Glutamatergic neuron (in vitro differentiated cells): ENCODE data around the gene F5. TPM values are rescaled to one million over a fixed set of nuclear protein-coding genes. Genes with fewer than 3 reads are reported as not detected.
"Not testable (repeated sequence)": the region's sequence is repeated elsewhere in the genome, so short reads cannot be mapped to it uniquely, and the experiment has no call there.

Experiments used
- DNase-seq: peaks from one replicate; pipeline ENCODE4 v3.0.0; 2022
- H3K27ac Mint-ChIP-seq: one replicate; pipeline ENCODE4 v1.8.0; 2020; ENCODE audit warnings: mild to moderate bottlenecking, mixed read lengths, inconsistent platforms; ENCODE audit not compliant: unreplicated experiment
- H3K27me3 Mint-ChIP-seq: one replicate; pipeline ENCODE4 v1.8.0; 2020; ENCODE audit warnings: mild to moderate bottlenecking, moderate library complexity, mixed read lengths, inconsistent platforms; ENCODE audit not compliant: unreplicated experiment
- H3K36me3 Mint-ChIP-seq: one replicate; pipeline ENCODE4 v1.8.0; 2020; ENCODE audit warnings: mild to moderate bottlenecking, mixed read lengths, inconsistent platforms; ENCODE audit not compliant: unreplicated experiment
- H3K4me1 Mint-ChIP-seq: one replicate; pipeline ENCODE4 v1.8.0; 2020; ENCODE audit warnings: mild to moderate bottlenecking, low read depth, mixed read lengths, inconsistent platforms; ENCODE audit not compliant: unreplicated experiment
- H3K4me3 Mint-ChIP-seq: one replicate; pipeline ENCODE4 v1.8.0; 2020; ENCODE audit warnings: mild to moderate bottlenecking, mixed read lengths, inconsistent platforms; ENCODE audit not compliant: unreplicated experiment
- H3K9me3 Mint-ChIP-seq: one replicate; pipeline ENCODE4 v1.8.0; 2020; ENCODE audit warnings: mild to moderate bottlenecking, moderate library complexity, mixed read lengths, inconsistent platforms; ENCODE audit not compliant: unreplicated experiment
- CTCF ChIP-seq: fragments of 200-600 bp; sonication (generic); IDR thresholded peaks from one replicate; pipeline ENCODE4 v1.5.0; 2021; ENCODE audit not compliant: partially characterized antibody, unreplicated experiment
- total RNA-seq: library from RNA; stranded (reverse); fragmentation: NEBNext Ultra II Directional; extraction: Animal tissue kit (Norgen Biotek cat#: 25700); gene quantifications from one replicate; pipeline ENCODE4 v1.2.1, GENCODE V29; 2021; ENCODE audit not compliant: unreplicated experiment

F5 gene
- total RNA-seq, 1 donor from 2014 or later = not detected

- DNase-seq = no peak
- H3K27ac Mint-ChIP-seq = no peak overlapping the region
- H3K27me3 Mint-ChIP-seq = no peaks in the 10 kb centered on the region
- H3K4me1 Mint-ChIP-seq = no peaks in the 10 kb centered on the region
- no peak overlapping the region for H3K4me3 Mint-ChIP-seq
- TF ChIP-seq CTCF = no peak
- no peaks in the 10 kb centered on the region for H3K36me3 Mint-ChIP-seq
- no peaks in the 10 kb centered on the region for H3K9me3 Mint-ChIP-seq
These were observed 74.8 kb downstream of the F5 start for GRCh38 chr1:169511316-169512005.

GRCh38 chr1:169510060-169510459 lies 76.2 kb downstream of the F5 start:
- Mint-ChIP-seq H3K4me1 (no peaks in the 10 kb centered on the region), H3K4me3 (no peak overlapping the region), H3K36me3 (no peaks in the 10 kb centered on the region), H3K27me3 (no peaks in the 10 kb centered on the region), H3K27ac (no peak overlapping the region), H3K9me3 (no peaks in the 10 kb centered on the region)
- no peak for TF ChIP-seq CTCF
- no peak for DNase-seq

GRCh38 chr1:169509354-169509753 lies 76.9 kb downstream of the F5 start:
- H3K27me3 Mint-ChIP-seq = no peaks in the 10 kb centered on the region
- no peak for DNase-seq
- no peaks in the 10 kb centered on the region for H3K9me3 Mint-ChIP-seq
- no peak overlapping the region for H3K27ac Mint-ChIP-seq
- no peaks in the 10 kb centered on the region for H3K4me1 Mint-ChIP-seq
- no peaks in the 10 kb centered on the region for H3K36me3 Mint-ChIP-seq
- no peak for TF ChIP-seq CTCF
- H3K4me3 Mint-ChIP-seq = no peak overlapping the region

GRCh38 chr1:169508432-169509338 lies 77.6 kb downstream of the F5 start:
- no peak overlapping the region for H3K4me3 Mint-ChIP-seq
- no peak for TF ChIP-seq CTCF
- H3K27ac Mint-ChIP-seq = no peak overlapping the region
- no peaks in the 10 kb centered on the region for H3K27me3 Mint-ChIP-seq
- no peak for DNase-seq
- H3K36me3 Mint-ChIP-seq = no peaks in the 10 kb centered on the region
- no peaks in the 10 kb centered on the region for H3K4me1 Mint-ChIP-seq
- peaks cover 1% of the 10 kb centered on the region for H3K9me3 Mint-ChIP-seq

- Mint-ChIP-seq H3K27me3 (peaks cover 3% of the 10 kb centered on the region), H3K4me3 (no peak overlapping the region), H3K36me3 (no peaks in the 10 kb centered on the region), H3K27ac (no peak overlapping the region), H3K9me3 (peaks cover 1% of the 10 kb centered on the region), H3K4me1 (no peaks in the 10 kb centered on the region)
- TF ChIP-seq CTCF = no peak
- DNase-seq = no peak
These were observed 78.9 kb downstream of the F5 start for GRCh38 chr1:169507413-169507812.

GRCh38 chr1:169503601-169504000 lies 82.7 kb downstream of the F5 start:
- not testable (repeated sequence) for H3K9me3 Mint-ChIP-seq, H3K4me3 Mint-ChIP-seq, H3K36me3 Mint-ChIP-seq, H3K4me1 Mint-ChIP-seq, H3K27ac Mint-ChIP-seq, DNase-seq, H3K27me3 Mint-ChIP-seq
